H1 (cell line): ENCODE data around the gene CFAP74. TPM values are rescaled to one million over a fixed set of nuclear protein-coding genes. Genes with fewer than 3 reads are reported as not detected.

Source experiments
- GTF2F1 ChIP-seq: IDR thresholded peaks from 2 replicates; pipeline ENCODE4 v1.6.1; 2012; ENCODE audit warnings: low read depth, low read length, improper control_type of control experiment, borderline replicate concordance
- SIN3A ChIP-seq, 2 experiments: IDR thresholded peaks in 1 of 2; conservative IDR thresholded peaks in 1 of 2; 2 replicates each; pipeline ENCODE4 v1.6.1; 2011 to 2012; ENCODE audit warnings: low read length in 2 of 2, improper control_type of control experiment in 1 of 2, low read depth in 1 of 2, mild to moderate bottlenecking in 1 of 2
- SRF ChIP-seq: IDR thresholded peaks from 2 replicates; pipeline ENCODE4 v1.6.1; 2011; ENCODE audit warnings: mild to moderate bottlenecking, low read depth, low read length, moderate library complexity
- polyA plus RNA-seq, 7 experiments: library from polyadenylated mRNA; depleted of rRNA in 3 of 7; stranded (reverse) in 5 of 7; unstranded in 2 of 7; fragments of >200 nt in 5 of 7; fragments of 200-250 nt in 2 of 7; gene quantifications; 1 replicate in 5 of 7; 2 replicates in 1 of 7; 4 replicates in 1 of 7; pipeline versions ENCODE4 v1.2.1 to v1.2.3, GENCODE V29; 2011 to 2013; ENCODE audit warnings: missing spikeins in 2 of 7, mixed read lengths in 2 of 7
- total RNA-seq: library from RNA; stranded (reverse); fragmentation: NEBNext Ultra II Directional; extraction: Animal tissue kit (Norgen Biotek cat#: 25700); gene quantifications from 2 replicates; pipeline ENCODE4 v1.2.1, GENCODE V29; 2021

Gene CFAP74
- total and polyA plus RNA-seq, 2 of the 8 experiments (the other 6 are each of a cell fraction or from before 2014, with no cell fraction given), result 0.09 to 0.20 TPM

DNA sequence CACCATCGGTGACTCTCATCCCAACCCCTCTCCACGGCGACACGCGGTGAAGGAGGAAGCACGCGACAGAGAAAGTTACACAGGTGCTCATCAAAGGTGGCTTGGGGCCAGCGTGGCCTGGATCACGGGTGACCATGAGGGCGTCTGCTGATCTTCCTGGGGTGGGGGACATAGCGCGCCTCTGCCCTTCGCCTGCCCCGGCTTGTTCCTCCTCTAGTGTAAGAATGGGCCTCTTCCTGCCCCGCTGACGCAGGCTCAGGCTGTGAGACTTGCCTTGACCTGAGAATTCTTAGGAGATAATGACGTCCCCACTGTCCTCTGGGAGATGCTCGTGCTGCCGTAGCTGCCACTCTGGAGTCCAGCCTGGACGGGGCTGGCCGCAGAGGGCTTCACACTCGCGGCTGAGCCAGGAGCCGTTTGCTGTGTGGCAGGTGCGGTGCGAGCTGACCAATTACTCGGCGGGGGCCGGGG, 45.5 kb downstream of the CFAP74 start (continued):
- no peak for TF ChIP-seq GTF2F1
- TF ChIP-seq SIN3A (conservative IDR thresholded peaks at IDR 0.05 in 1 of 2, IDR thresholded peaks at IDR 0.05 in 1 of 2; ENCODE audit: low read depth in 1 of 2, low read length in 2 of 2), result no peak
- TF ChIP-seq SRF, result no peak
